Suprapubic skin (tissue), 4 donors: ENCODE data around the gene TFF1. TPM values are rescaled to one million over a fixed set of nuclear protein-coding genes. Genes with fewer than 3 reads are reported as not detected.

Experiments
- DNase-seq, 2 donors: peaks; one replicate each; pipeline ENCODE4 v3.0.0-alpha.2; 2019; ENCODE audit warnings: low spot score in 2 of 2
- H3K27ac ChIP-seq: fragments of 200-600 bp; sonication (generic); one replicate; pipeline ENCODE4 v1.5.1; 2019
- H3K27me3 ChIP-seq: fragments of 200-600 bp; sonication (generic); one replicate; pipeline ENCODE4 v1.5.1; 2019
- H3K36me3 ChIP-seq: fragments of 200-600 bp; sonication (generic); one replicate; pipeline ENCODE4 v1.5.1; 2019
- H3K4me1 ChIP-seq: fragments of 200-600 bp; sonication (generic); one replicate; pipeline ENCODE4 v1.5.1; 2019
- H3K4me3 ChIP-seq: fragments of 200-600 bp; sonication (generic); one replicate; pipeline ENCODE4 v1.5.1; 2019; ENCODE audit warnings: mild to moderate bottlenecking
- H3K9me3 ChIP-seq: fragments of 200-600 bp; sonication (generic); one replicate; pipeline ENCODE4 v1.5.1; 2019
- EP300 ChIP-seq: sonication (generic); formaldehyde crosslinking; IDR thresholded peaks from one replicate; pipeline ENCODE4 v1.6.1; 2017; ENCODE audit warnings: antibody characterized with exemption
- POLR2A ChIP-seq, 2 donors: fragments of 450-650 bp; IDR thresholded peaks; one replicate each; pipeline ENCODE4 v1.6.1; 2017; ENCODE audit warnings: antibody characterized with exemption in 2 of 2, mild to moderate bottlenecking in 2 of 2, moderate library complexity in 2 of 2
- POLR2AphosphoS5 ChIP-seq, 3 donors: sonication (generic); formaldehyde crosslinking; IDR thresholded peaks; one replicate each; pipeline ENCODE4 v1.6.1; 2017; ENCODE audit warnings: antibody characterized with exemption in 3 of 3
- WGBS: methylation state at CpG from one replicate; pipeline ENCODE4 v1.1.5; 2018; 5-methylcytosine and 5-hydroxymethylcytosine counted together
- total RNA-seq, 4 donors: library from RNA; depleted of rRNA; stranded (reverse); fragments of >200 nt; gene quantifications; one replicate each; pipeline ENCODE4 v1.1.0, GENCODE V29; 2016
- TF ChIP-seq, protein P1 (sequence below), 2 donors: fragments of 200-600 bp in 1 of 2; fragments of 450-650 bp in 1 of 2; sonication (generic) in 1 of 2; IDR thresholded peaks; one replicate each; pipeline ENCODE4 v1.5.1; 2016 to 2019; ENCODE audit warnings: antibody characterized with exemption in 2 of 2, mild to moderate bottlenecking in 1 of 2, moderate library complexity in 1 of 2

TFF1 gene
- total RNA-seq, 4 donors from 2014 or later = not detected

- H3K9me3 ChIP-seq = no peaks in the 10 kb centered on the region
- peak in 1 of 2 donors; percentile 19 for DNase-seq
- TF ChIP-seq, protein P1, sequence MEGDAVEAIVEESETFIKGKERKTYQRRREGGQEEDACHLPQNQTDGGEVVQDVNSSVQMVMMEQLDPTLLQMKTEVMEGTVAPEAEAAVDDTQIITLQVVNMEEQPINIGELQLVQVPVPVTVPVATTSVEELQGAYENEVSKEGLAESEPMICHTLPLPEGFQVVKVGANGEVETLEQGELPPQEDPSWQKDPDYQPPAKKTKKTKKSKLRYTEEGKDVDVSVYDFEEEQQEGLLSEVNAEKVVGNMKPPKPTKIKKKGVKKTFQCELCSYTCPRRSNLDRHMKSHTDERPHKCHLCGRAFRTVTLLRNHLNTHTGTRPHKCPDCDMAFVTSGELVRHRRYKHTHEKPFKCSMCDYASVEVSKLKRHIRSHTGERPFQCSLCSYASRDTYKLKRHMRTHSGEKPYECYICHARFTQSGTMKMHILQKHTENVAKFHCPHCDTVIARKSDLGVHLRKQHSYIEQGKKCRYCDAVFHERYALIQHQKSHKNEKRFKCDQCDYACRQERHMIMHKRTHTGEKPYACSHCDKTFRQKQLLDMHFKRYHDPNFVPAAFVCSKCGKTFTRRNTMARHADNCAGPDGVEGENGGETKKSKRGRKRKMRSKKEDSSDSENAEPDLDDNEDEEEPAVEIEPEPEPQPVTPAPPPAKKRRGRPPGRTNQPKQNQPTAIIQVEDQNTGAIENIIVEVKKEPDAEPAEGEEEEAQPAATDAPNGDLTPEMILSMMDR (IDR thresholded peaks at IDR 0.05) = no peak
- no peak for TF ChIP-seq POLR2AphosphoS5 (IDR thresholded peaks at IDR 0.05)
- no peak for TF ChIP-seq POLR2A (IDR thresholded peaks at IDR 0.05)
- TF ChIP-seq EP300 = no peak
- no peaks in the 10 kb centered on the region for H3K27me3 ChIP-seq
- H3K27ac ChIP-seq = no peak overlapping the region
- no peaks in the 10 kb centered on the region for H3K4me1 ChIP-seq
- no peak overlapping the region for H3K4me3 ChIP-seq
- 82% methylated on average over 19 of the region's 19 CpGs for WGBS
- no peaks in the 10 kb centered on the region for H3K36me3 ChIP-seq
Measured at GRCh38 chr21:42396799-42397745, 30.7 kb upstream of the TFF1 start.

- TF ChIP-seq, protein P1 (IDR thresholded peaks at IDR 0.05) = no peak
- TF ChIP-seq POLR2AphosphoS5 (IDR thresholded peaks at IDR 0.05) (no peak), POLR2A (IDR thresholded peaks at IDR 0.05) (no peak), EP300 (no peak)
- peak in 1 of 2 donors; percentile 49 for DNase-seq
- no peaks in the 10 kb centered on the region for H3K27me3 ChIP-seq
- H3K4me3 ChIP-seq = no peak within 1 kb of the TSS
- no peaks in the 10 kb centered on the region for H3K4me1 ChIP-seq
- no peaks in the 10 kb centered on the region for H3K9me3 ChIP-seq
- no peak within 1 kb of the TSS for H3K27ac ChIP-seq
- H3K36me3 ChIP-seq = no peaks in the 10 kb centered on the region
- whole genome bisulfite sequencing = 58% methylated on average over 17 of the region's 17 CpGs
Measured at GRCh38 chr21:42395905-42396651, 29.7 kb upstream of the TFF1 start, which contains the start of gene TMPRSS3. Gene TMPRSS3, minus strand, starts transcription at chr21:42396052. Its CDS starts 635 bp downstream, at chr21:42395417.

GRCh38 chr21:42395302-42395701 lies 29.0 kb upstream of the TFF1 start:
- Histone ChIP-seq H3K36me3 (no peaks in the 10 kb centered on the region), H3K4me1 (no peaks in the 10 kb centered on the region), H3K4me3 (no peak overlapping the region), H3K9me3 (no peaks in the 10 kb centered on the region), H3K27ac (no peak overlapping the region), H3K27me3 (no peaks in the 10 kb centered on the region)
- peak in 1 of 2 donors; percentile 13 for DNase-seq
- 93% methylated on average over 11 of the region's 11 CpGs for WGBS
- TF ChIP-seq POLR2A (IDR thresholded peaks at IDR 0.05) (no peak), POLR2AphosphoS5 (IDR thresholded peaks at IDR 0.05) (no peak), EP300 (no peak)
- TF ChIP-seq, protein P1 (IDR thresholded peaks at IDR 0.05) = no peak

DNA sequence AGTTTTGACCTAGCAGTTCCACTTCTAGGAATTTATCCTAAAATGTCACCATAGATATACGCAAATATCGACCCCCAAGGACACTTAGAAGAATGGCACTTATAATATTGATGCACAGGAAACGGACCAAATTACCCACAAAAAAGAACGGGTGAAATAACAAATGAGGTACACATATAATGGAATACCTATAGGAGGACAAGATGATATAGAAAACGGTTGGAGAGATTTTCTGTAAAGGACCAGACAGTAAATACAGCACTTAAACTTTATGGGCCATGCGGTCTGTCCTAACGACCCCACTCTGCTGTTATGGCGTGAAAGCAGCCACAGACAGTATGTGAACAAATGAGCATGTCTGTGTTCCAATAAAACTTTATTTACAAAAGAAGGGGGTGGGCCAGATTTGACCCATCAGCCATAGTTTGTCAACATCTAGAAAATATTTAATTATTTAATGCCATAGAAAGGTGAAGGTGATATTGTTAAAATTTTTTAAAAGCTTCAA lies 27.2 kb upstream of the TFF1 start:
- H3K27me3 ChIP-seq = no peaks in the 10 kb centered on the region
- no peaks in the 10 kb centered on the region for H3K4me1 ChIP-seq
- H3K4me3 ChIP-seq = no peak overlapping the region
- TF ChIP-seq POLR2AphosphoS5 (IDR thresholded peaks at IDR 0.05) = no peak
- no peak for TF ChIP-seq EP300
- TF ChIP-seq POLR2A (IDR thresholded peaks at IDR 0.05) = no peak
- TF ChIP-seq, protein P1 (IDR thresholded peaks at IDR 0.05) = no peak
- no peak for DNase-seq
- 81% methylated on average over 8 of the region's 8 CpGs for WGBS
- H3K27ac ChIP-seq = no peak overlapping the region
- no peaks in the 10 kb centered on the region for H3K36me3 ChIP-seq
- H3K9me3 ChIP-seq = no peaks in the 10 kb centered on the region
